Renal cortical epithelial cell (primary cell): Measurements from ENCODE around the gene MAU2. TPM values are rescaled to one million over a fixed set of nuclear protein-coding genes. Genes with fewer than 3 reads are reported as not detected.

Experiments
- total RNA-seq: library from RNA; depleted of rRNA; stranded (reverse); fragments of >200 nt; gene quantifications from 2 replicates; pipeline ENCODE4 v1.2.3, GENCODE V29; 2014

MAU2 gene
- total RNA-seq, 1 donor from 2014 or later: 38.6 TPM

Other genes with a start within 250 kb of the MAU2 start
- gene TMEM161A, start 182.4 kb upstream of the MAU2 start, total RNA-seq: 14.1 and 25.3 TPM in 2 replicates
- 0.20 TPM in 1 of 2 replicates, not detected in the other for gene MEF2B, start 150.6 kb upstream of the MAU2 start, total RNA-seq
- gene BORCS8, start 128.7 kb upstream of the MAU2 start, total RNA-seq: 18.9 and 26.6 TPM in 2 replicates
- 40.9 and 78.5 TPM in 2 replicates for gene RFXANK, start 128.6 kb upstream of the MAU2 start, total RNA-seq
- gene NR2C2AP, start 117.4 kb upstream of the MAU2 start, total RNA-seq: 8.2 and 19.4 TPM in 2 replicates
- not detected in 2 replicates for gene NCAN, start 108.9 kb upstream of the MAU2 start, total RNA-seq
- 0.20 TPM in 1 of 2 replicates, not detected in the other for gene TM6SF2, start 47.5 kb upstream of the MAU2 start, total RNA-seq
- gene SUGP1, start 320 bp upstream of the MAU2 start, total RNA-seq: 12.7 and 21.4 TPM in 2 replicates
- 44.1 and 93.9 TPM in 2 replicates for gene GATAD2A, start 84.8 kb downstream of the MAU2 start, total RNA-seq
- gene TSSK6, start 194.7 kb downstream of the MAU2 start, total RNA-seq: 0.69 and 3.0 TPM in 2 replicates
- gene NDUFA13, start 195.4 kb downstream of the MAU2 start, total RNA-seq: 147 and 201 TPM in 2 replicates
- gene YJEFN3, start 208.1 kb downstream of the MAU2 start, total RNA-seq: 0.50 and 0.69 TPM in 2 replicates
- gene CILP2, start 217.4 kb downstream of the MAU2 start, total RNA-seq: 0.60 TPM in 1 of 2 replicates, not detected in the other